ENCODE measurements around the gene CORO7.

DNA sequence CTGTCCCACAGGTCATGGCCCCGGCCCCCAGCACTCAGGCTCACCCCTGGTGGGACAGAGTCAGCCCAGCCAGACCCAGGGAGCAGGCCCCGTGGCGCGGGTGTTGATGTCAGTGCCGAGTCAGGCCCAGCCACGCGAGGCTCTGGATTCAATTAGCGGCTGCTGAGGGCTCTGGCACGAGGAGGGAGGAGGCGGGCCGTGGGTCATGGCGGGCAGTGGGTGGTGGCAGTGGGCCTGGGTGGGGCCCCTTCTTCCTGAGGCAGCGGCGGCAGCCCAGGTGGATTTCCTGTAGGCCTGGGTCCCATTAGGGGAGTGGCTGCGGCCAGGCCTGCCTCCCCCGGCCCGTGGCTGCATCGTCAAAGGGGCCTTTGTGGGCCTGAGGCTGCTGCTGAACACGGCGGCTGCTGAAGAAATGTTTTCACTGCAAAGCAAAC, 31.9 kb downstream of the CORO7 start:
- TF ChIP-seq MYC (IDR thresholded peaks at IDR 0.05; ENCODE audit: borderline replicate concordance, low read length) (no peak), CTCF (IDR thresholded peaks at IDR 0.05) (no peak), CEBPB (IDR thresholded peaks at IDR 0.05) (no peak), EP300 (IDR thresholded peaks at IDR 0.05) (no peak), RAD21 (conservative IDR thresholded peaks at IDR 0.05 in 1 of 2, IDR thresholded peaks at IDR 0.05 in 1 of 2) (no peak), HOXA7 (CRISPR knock-in tag; IDR thresholded peaks at IDR 0.05) (no peak), ZFP36 (IDR thresholded peaks at IDR 0.05; ENCODE audit: borderline replicate concordance, partially characterized antibody) (no peak), MAFK (IDR thresholded peaks at IDR 0.05; ENCODE audit: partially characterized antibody) (no peak), ESRRA (IDR thresholded peaks at IDR 0.05; ENCODE audit: borderline replicate concordance, low read length) (no peak), POLR2A (IDR thresholded peaks at IDR 0.05; ENCODE audit: low read length) (no peak), CHD2 (IDR thresholded peaks at IDR 0.05; ENCODE audit: low read length, partially characterized antibody) (no peak), KDM5A (IDR thresholded peaks at IDR 0.05) (no peak)
- TF ChIP-seq, protein P1, sequence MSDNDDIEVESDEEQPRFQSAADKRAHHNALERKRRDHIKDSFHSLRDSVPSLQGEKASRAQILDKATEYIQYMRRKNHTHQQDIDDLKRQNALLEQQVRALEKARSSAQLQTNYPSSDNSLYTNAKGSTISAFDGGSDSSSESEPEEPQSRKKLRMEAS (IDR thresholded peaks at IDR 0.05) = no peak
- TF ChIP-seq, protein P2, sequence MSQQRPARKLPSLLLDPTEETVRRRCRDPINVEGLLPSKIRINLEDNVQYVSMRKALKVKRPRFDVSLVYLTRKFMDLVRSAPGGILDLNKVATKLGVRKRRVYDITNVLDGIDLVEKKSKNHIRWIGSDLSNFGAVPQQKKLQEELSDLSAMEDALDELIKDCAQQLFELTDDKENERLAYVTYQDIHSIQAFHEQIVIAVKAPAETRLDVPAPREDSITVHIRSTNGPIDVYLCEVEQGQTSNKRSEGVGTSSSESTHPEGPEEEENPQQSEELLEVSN (IDR thresholded peaks at IDR 0.05; ENCODE audit: borderline replicate concordance, low read depth) = no peak

Data from A549 (cell line).